HT-29 (cell line): ENCODE measurements around the gene TBC1D14. TPM values are rescaled to one million over a fixed set of nuclear protein-coding genes. Genes with fewer than 3 reads are reported as not detected.

Source experiments
- DNase-seq: peaks from one replicate; pipeline ENCODE4 v3.0.0-alpha.2; 2015; ENCODE audit warnings: low spot score
- total RNA-seq: library from RNA; depleted of rRNA; stranded (reverse); fragments of >200 nt; shearing (Covaris generic); gene quantifications from 2 replicates; pipeline ENCODE4 v1.2.3, GENCODE V29; 2014

The TBC1D14 gene
- total RNA-seq, 1 experiment from 2014 or later, result 54.5 TPM

DNA sequence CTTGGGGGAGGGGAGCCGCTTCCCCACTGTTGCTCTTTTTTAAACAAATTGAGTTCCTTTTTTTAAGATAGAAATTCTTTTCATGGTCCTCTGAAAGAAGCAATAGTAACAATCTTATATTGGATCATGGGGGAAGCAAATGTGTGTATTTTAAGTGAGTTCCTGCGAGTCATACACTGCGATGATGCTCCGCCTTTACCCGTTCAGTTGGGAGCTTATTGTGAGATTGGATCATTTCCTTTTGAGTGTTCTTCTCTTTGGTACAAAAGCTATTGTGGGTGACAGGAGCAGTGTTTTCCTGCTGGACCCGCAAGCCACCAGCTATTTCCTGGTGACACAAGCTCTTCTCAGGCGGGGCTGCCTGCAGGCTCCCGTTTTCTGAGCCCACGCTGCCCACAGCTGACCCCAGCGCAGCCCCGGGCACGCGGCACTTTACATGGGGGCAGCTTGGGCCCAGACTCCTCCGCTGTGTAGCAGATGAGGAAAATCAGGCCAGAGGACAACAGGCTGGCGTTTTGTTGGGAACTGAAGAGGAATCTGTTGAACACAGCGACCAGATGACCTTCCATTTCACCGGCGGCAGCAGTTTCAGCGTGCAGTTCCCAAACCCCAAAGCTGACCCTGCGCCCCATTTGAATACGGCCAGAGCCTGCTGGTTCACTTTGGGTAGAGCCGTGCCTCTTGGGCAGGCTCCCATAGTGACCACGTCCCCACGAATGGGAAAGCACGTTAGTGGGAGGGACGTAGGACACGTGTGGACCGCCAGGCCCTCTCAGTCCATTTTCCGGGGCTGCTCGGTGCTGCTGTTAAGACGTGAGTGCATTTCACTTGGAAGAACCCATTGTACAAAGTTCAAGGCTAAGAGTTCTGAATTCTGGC lies 145.7 kb downstream of the TBC1D14 start:
- no peak for DNase-seq

DNA sequence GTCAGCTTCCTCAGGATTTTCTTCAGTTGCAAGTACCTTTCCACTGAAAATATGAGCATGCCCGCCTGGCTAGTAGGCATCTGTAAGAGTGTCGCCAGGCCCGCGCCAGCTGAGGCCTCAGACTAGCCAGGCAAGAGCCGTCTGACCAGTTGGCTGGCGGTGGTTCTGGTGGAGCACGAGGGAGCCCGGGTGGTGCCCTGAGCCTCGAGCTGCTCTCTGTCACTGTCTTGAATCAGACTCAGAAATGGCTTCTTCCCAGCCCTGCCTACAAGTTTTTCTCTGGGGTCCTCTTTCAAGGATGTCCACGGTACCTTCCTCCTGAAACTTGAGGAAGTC lies 146.3 kb downstream of the TBC1D14 start:
- no peak for DNase-seq

DNA sequence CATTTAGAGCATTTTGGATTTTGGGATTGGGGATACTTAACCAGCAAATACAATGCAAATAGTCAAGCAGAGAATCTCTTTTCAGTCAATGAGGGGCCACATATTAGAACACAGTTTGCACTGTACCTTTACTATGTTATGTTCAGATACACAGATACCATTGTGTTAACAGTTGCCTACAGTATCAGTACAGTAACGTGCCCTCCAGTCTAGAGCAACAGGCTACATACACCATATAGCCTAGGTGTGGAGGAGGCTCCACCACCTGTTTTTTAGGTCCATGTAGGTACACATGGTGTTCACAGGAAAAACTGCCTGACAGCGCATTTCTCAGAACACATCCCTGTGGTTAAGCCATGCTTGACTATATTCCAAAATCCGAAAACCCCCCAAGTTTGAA lies 149.2 kb downstream of the TBC1D14 start:
- DNase-seq, result no peak

DNA sequence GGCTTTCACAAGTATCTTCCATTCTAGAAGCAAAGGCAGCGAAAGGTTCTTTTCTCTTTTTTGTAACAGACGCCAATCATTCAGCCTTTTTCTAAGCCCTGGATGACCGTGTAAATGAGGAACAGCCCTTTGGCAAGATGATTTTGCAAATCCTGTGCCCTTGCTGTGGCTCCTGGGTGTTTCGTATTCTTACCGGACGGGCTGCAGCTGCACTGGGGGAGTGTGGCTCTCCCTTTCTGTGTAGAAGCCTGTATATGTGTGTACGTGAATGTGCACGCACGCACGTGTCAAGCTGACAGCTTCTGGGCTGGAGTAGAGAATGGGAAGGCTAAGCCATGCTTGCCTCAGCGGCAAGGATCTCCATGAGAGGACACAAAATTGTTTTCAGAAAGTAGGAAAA lies 150.0 kb downstream of the TBC1D14 start:
- DNase-seq, result no peak

DNA sequence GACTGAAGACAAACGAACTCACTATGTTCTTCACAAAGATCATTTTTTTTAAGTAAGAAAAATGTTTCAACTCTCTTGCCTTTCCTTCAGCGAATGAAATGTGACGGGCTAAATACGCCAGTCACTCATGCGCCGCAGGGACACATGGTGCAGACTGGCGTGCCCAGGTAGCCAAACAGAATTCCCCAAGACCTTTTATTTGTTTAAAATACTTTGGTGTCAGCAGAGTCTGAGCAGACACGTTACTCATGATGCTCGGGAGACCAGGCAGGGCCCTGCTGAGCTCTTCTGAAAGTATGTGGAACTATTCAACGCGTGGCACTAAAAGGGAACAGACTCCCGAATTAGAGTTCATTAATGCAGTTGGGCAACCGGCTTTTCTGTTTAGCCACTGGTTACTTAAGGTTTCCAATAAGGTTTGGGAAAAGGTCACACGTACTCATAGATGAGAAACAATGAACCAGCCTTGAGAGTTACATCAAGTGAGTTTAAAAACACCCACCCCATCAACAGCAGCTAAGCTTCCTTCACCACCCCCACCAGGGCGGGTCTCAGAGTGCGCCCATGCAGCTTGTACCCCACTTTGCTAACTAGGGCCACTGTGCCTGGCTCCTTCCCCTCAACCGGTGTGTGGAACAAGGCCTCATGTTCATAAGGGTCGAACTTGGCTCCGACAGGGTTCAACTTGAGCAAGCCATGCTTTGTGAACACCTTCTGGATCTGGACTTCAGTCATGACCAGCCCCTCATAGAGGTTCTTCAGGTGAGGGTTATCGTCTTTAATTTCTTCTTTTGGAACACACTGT lies 150.9 kb downstream of the TBC1D14 start:
- DNase-seq, result no peak

DNA sequence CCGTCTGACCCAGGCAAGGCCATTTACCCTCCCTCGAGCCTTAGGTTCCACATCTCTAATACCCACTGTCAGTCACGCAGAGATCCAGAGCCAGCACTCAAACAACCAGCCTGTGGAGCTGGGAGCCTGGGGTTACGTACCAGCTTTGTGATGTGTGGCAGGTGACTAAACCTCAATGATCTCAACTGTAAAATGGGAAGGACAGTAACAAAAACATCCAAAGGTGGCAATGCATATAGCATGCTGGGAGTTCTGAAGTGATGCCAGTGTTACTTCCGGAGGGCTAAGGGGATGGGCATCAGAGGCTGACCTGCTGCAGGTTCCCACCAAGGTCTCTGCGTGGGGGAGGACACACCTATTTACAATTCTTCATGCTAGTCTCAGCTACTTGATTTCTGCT lies 152.2 kb downstream of the TBC1D14 start:
- DNase-seq, result no peak

DNA sequence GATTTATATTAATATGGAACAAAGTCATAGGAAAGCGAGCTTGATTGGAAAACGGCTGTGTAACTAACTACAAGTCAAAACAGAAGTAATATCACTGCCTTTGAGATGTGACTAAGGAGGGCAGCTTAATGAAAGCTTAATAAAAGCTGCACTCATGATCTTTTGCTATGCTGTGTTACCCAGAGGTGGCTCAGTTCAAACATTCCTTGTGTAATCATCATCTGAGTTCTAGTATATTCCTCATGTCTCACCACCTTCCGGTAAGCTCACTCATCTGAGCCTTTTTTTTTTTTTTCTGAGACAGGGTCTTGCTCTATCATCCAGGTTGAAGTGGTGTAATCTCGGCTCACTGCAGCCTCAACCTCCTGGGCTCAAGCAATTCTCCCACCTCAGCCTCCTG lies 153.2 kb downstream of the TBC1D14 start:
- no peak for DNase-seq

DNA sequence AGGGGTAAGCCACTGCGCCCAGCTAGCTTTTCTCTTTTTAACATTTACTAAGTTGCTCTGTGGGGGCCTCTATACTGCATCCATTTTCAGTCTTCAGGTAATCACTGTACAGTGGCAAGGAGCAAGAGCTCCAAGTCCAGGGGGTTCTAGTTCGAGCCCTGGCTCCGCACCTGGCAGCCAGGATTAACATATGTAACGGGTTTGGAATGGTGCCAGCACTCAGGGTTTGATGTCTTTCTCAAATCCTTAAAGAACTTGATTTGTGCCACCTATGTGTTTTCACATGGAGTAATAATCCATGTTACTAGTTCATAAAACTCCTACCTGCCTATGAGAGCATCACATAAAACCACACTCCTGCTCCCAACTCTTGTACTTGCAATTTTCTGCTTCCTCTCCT lies 153.7 kb downstream of the TBC1D14 start:
- no peak for DNase-seq

DNA sequence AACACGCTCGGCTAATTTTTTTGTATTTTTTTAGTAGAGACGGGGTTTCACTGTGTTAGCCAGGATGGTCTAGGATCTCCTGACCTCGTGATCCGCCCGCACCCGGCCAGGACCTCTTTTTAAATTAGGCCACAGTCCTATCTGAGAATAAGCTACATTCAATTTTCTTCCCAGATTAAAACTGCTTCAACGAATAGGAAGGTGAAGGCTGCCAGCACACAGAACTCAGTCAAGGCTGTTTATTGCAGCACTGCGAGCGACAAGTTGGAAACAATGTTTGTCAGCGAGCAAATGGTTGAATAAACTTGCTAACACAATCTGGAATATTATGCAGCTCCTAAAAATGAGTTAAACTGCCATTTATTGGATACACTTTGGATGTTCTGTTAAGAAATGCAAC lies 156.4 kb downstream of the TBC1D14 start:
- DNase-seq, result no peak

DNA sequence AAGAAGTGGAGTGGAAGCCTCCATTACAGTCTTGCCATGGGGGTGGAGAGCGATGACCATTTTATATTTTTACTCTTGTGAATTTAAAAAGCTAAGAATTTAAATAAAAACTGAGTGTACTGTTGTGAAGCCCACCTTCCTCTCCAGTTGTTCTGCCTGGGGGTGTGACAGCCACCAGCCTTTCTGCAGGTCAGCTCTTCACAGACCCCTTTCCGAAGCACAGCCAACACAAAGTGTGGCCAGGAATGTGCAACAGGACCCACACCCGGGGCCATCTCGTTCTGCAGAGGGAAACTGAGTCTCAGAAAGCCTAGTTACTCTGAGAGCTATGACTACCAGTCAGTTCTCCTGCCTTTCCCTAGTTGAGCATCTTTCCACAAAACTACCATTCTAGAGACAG lies 156.9 kb downstream of the TBC1D14 start:
- DNase-seq, result no peak

DNA sequence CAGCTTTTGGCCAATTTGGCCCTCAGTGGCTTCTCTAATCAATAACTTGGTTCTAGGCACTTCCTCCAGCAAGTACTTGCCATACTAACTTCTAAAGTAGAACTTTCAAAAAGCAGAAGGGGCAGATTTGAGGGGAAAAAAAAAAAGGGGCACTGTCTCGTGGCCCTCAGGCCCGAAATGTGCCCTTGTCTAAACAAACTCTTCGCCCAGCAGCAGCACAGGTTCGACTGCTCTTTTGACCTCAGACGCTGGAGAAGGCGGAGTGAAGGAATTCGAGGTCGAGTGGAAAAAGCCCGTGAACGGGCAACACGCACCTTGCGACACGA lies 157.5 kb downstream of the TBC1D14 start:
- DNase-seq, result peak; percentile 4

DNA sequence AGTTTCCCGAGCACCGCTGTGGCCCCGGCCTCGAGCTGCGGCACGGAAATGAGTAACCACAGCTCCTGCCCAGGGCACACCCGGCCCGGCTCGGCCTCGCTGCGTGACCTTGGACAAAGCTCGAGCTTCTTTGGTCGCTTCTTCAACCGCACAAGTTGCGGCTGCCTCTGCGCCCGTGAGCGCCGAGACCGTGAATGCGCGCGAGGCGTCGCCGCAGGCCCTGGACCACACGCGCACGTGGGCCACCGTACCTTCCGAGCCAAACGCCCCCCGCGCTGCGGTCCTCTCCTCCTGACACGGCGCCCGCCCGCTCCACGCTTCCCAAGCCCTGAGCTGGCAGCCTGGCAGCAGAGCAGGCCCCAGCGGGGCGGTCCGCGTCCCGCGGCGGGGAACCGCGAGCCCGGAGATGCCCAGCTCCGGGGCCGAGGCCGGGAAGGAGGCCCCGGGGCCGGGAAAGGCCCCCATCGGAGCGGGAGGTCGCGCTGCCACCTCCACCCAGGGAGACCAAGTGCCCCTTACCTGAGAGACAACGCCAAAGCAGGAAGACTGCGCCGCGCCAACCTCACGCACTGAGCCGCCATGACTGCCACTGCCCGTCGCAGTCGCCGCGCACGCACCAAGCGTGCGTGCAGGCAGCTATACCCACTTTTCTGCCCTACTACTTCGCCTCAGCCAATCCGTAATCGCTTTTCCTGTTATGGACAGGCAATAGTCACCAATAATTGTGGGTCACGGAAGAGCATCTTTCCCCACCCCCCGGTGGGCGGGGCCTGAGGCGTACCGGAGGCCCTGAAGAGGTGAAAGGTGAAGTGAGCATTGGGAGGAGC lies 158.0 kb downstream of the TBC1D14 start, which contains the start of gene GRPEL1:
GRPEL1 (minus strand) TSS at position 613 of the 827 bp plus-strand sequence; CDS start at position 581, 32 bp downstream.
- peak; percentile 100 for DNase-seq

DNA sequence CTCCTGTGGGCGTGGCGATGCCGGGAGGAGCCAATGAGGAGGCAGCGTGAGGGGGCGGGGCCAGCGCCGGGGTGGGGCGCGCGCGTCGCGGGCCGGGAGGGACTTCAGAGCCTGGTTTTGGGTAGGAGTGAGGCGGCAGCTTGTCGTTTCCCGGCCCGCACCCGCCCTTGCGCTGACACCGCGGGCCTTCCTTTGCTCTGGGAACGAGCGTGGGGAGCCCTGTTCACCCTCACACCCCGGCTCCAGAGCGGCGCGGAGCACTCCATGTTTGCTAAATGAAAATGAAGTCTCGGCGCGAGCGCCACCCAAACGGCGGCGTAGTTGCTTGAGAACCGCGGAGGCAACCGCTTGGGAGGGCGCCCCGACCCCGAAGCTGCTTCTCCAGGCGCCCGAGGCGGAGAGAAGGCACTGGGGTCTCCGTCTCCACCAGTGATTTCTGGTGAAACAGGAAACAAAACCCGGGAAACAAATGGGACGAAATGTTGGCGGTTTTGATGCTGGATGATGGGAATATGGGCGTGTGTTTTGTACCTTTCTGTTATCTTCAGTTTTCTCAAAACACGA lies 158.7 kb downstream of the TBC1D14 start:
- DNase-seq, result no peak

DNA sequence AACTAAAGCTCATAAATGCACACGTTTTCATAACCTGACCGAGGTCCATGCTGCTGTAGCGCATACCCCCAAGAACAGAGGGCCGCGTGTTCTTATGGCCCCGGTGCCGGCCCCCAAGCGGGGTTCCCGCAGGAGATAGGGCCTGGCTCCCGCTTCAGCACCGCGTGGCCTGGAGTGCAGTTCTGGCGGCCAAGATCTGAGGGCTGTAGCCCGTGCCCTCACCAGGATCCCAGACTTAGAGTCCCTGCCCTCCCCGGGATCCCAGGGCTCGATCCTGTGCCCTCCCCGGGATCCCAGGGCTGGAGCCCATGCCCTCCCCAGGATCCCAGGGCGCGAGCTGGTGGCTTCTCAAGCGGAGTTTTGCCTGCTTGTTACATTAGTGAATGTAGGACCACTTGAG lies 159.3 kb downstream of the TBC1D14 start:
- no peak for DNase-seq

DNA sequence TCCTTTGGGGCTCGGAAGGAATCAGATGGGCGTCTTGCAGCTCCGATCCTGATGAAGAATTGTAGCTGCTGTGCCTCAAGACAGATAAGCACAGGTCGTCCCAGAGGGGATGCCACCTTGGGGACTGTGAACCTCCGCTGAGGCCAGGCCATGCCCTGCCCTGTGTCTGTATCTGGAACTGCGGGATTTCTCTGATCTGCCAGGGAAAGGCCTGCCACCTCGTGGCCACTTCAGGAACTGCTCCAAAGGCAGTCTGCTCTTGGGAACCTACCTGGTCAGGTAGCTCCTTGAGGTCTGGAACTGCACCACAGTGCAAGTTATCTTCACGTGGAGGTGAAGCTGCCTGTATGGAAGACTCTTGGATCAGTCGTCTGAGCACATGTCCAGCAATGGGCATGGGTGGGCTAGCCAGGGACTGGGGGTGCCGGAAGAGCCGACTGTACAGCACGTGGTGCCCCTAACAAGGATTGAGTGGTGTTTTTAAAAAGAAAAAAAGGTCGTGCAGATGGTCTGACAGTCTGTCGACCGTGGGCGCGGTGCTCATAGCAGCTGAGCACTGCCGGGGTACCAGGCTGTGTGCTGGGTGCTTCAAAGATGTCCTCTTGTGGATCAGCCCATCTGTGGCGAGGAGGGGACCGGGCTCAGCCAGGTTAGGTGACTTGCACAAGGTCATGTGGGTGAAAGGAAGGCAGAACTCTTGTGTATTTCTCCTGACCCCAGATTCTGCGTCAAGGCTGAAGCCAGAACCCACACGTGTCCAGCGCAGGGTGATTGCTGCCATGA lies 161.3 kb downstream of the TBC1D14 start:
- DNase-seq, result peak; percentile 96

DNA sequence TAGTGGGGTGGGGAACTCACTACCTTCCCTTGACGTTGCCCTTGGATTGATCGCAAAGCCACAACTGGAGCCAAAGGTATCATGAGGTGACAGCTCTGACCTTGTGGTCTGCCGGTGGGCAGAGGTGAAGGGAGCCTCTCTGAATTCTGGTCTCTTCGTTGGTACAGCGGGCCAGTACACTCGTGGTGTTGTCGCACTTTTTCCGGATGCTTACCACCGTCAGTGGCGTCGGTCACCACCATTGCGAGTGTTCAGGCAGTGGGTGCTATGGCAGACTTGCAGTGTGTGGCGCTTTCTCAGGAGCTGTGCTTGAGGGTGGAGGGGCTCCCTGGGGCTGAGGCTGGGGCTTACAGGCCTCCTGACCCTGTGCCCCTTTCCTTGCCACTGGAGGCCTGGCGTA lies 163.4 kb downstream of the TBC1D14 start:
- DNase-seq, result no peak

DNA sequence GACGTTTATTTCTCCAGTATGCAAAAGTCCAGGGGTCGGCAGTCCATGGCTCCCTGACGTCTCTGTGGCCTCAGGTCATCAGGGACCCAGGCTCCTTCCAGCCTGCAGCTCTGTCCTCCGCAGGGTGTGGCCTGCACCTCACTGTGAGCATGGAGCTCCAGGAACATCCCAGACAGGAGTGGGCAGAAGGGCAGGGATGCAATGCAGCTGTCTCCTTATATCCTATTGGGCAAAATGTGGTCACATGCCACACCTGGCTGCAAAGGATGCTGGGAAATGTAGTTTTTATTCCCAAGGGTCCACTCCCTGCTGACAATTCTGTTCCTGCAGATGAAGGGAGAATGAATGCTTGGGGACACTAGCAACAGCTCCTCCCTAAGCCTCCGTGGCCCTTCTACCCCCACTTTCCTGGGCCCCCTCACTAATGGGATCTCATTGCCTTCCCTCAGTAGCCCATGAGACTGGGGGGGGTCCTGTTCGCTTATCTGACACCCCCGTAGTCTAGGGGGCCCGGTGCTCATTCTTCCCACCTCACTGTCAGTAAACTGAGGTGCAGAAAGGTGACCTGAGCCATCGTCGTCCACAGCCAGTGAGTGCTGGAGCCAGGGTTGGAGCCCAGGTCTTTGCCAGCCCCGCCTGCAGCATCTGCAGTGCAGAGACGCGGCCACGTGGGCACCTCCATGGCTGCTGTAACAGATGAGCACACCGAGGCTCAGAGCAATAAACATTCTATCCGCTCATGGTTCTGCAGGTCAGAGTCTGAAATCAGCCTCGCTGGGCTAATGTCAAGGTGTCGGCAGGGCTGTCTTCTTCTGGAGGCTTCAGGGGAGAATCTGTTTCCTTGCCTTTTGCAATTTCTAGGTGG lies 164.1 kb downstream of the TBC1D14 start:
- DNase-seq, result peak; percentile 79

DNA sequence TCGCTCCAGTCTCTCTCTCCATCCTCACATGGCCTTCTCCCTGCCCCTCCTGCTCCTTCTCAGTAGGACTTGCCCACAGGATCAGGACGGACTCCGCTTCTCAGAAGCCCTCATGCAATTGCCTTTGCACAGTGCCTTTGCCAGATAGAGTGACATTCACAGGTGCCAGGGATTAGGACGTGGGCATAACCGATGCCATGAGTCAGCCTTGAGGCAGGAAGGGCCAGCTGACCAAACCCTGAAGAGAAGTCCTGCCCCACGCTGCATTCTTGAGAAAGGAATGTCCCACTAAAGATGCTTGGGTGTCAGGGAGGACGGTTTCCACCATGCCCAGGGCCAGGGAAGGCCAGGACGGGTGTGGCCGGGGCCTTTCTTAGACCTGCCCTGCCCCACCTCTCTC lies 164.8 kb downstream of the TBC1D14 start:
- DNase-seq, result peak; percentile 15

DNA sequence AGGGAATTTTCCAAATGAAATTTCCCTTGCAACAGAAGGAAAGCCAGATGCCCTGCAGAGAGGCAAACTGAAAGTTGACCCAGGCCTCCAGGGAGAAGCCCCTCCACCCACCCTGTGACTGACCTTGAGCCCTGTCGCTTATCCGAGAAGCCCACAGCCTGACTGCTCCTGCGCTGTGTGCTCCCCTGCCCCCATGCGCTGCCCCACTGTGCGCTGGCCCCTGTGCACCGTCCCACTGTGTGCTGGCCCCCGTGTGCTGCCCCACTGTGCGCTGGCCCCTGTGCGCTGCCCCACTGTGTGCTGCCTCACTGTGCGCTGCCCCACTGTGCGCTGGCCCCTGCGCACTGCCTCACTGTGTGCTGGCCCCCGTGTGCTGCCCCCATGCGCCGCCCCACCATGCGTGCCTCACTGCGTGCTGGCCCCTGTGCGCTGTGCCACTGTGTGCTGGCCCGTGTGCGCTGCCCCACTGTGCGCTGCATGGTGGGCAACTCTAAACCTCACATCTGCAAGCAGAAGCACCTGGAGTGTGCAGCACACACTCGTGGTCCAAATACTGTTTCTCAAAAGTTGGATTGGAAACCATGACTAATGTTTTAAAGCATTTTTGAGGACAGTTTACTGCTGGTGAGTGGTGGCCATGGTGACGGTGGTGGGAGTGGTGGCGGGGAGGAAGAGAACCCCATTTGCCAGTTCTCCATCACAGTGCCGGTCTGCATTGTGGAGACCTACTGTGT lies 166.5 kb downstream of the TBC1D14 start:
- DNase-seq, result no peak
